HG03521 (cell line): ENCODE measurements around the gene MYL4.
"Not testable (repeated sequence)": the region's sequence is repeated elsewhere in the genome, so short reads cannot be mapped to it uniquely, and the experiment has no call there.

ENCODE experiments used
- ATAC-seq: cut with Tn5 transposase; IDR thresholded peaks from one replicate; pipeline ENCODE4 v1.9.1; 2021; ENCODE audit warnings: mild to moderate bottlenecking, moderate library complexity; ENCODE audit not compliant: unreplicated experiment

The MYL4 gene

GRCh38 chr17:47192554-47192953 lies 16.6 kb upstream of the MYL4 start:
- ATAC-seq: no peak

- no peak for ATAC-seq
Observed at GRCh38 chr17:47193931-47194511, 15.1 kb upstream of the MYL4 start.

DNA sequence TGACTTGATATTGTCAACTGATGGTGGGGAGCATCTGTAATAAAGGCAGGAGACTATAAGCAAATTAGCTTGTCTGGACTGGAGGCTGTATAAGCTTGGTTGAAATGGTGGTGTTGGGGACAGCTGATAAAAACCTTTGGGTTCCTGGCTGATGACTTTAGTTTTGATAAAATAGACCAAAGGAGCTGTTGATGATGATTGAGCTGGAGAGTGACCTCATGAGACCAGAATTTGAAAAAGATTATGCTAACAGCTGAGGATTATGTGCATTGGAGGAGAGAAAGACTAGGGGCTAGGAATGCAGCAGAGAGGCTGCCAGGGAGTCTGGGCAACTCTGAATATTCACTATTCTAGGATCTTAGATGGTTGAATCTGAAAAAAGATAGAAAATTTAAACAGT lies 11.3 kb upstream of the MYL4 start:
- ATAC-seq: no peak

- no peak for ATAC-seq
Observed at GRCh38 chr17:47199627-47200324, 9.4 kb upstream of the MYL4 start.

- ATAC-seq: no peak
Observed at GRCh38 chr17:47200325-47200664, 8.9 kb upstream of the MYL4 start.

DNA sequence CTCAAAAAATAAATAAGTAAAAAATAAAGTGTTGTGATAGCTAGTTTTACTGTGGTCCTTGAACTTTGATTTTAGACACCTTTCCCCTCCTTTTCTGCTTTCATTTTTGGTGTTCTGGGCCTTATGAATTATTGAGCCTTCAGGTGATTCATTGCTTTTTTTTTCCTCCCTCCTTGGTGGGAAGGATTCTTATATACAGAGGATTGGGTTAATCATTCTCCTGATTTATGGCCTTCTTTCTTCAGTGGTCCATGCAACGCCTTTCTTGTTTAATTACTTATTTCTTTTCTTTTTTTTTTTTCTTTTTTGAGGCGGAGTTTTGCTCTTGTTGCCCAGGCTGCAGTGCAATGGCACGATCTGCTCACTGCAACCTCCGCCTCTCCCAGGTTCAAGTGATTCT lies 8.0 kb upstream of the MYL4 start:
- no peak for ATAC-seq

- ATAC-seq: no peak
Observed at GRCh38 chr17:47203984-47204721, 5.0 kb upstream of the MYL4 start.

DNA sequence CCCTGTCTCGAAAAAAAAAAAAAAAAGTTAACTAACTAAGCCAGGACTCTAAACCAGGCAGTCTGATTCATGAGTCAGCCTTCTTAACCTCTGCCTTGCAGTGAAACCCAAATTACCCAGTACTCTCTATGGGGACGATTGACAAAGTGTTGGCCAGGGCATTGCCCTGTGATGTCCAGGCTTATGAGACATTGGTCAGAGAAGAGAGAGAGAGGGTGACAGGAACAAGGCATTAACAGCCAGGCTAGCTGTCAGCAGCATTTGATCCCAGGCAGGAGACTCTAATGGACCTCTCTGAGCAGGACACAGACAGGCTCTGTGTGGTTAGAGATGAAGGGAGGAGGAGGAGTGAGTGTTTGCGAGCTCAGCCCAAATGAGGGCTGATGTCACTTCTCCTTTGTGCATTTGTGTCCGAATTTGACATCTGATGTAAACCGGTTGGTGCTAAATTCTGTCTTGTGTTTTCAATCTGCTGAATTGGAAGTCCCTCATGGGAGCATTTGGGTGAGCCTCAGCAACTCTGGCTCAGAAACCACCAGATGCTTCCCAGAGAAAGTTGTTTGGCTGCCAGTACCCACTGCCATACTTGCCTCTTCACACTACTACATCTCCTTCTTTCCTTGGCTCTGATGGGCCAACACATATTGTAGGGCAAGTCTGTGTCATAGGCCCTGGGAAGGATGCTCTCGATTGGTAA lies 4.3 kb upstream of the MYL4 start:
- ATAC-seq: peak; percentile 43

GRCh38 chr17:47205419-47205963 lies 3.7 kb upstream of the MYL4 start:
- ATAC-seq: peak; percentile 45

DNA sequence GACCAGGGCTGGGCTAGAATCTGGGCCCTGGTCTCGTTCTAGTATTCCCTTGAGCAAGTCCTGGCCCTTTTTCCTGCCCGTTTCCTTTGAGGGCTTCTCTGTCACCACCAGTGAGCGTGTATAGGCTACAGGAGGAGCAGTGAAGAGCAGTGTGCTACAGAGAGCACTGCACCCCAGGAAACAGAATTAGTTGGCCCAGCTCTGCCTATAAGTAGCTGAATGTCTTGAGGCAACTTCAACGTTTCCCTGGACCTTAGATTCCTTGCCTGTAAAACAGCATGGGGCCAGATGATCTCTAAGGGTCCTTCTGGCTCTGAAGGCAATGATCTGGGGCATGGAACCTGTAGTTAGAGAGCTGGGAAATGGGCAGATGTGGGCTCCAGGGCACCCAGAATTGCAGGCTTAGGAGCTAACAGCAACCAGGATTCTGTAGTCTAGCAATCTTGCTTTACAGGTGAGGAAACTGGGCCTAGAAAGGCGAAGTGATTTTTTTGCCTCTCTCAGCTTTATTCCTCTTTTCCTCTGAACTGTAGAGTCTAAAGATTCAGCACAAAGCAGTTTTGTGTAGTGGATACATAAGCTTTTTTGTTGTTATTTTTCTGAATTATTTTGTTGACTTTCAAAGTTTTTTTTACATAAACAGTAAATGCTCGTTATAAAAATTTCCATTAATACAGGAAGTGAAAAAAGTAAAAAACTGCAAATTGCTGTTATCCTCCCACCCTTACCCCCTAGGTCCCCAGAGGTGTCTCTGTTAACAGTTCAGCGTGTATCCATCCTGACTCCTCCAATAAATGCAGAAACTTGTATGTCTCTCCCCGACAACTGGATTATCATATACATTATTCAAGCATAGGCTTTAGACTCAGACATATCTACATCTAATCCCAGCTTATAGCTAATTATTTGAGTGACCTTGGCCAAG lies 1.7 kb upstream of the MYL4 start:
- no peak for ATAC-seq

DNA sequence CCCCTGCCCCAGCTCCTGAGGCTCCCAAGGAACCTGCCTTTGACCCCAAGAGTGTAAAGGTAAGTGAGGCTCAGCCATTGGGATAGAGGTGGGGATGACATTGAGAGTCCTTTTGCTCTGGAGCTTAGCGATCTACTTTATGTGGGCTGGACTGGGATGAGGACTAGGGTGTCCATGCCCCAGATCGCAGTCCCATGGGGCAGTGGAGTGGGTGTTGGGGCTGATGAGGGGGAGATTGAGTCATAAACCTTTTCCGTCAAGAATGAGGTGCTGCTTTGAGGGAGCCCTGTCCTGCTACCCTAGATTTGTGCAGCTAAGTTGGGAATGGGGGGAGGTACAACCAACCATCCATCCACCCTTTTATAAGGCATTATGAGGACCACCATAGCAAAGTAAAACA lies 351 bp downstream of the MYL4 start:
- no peak for ATAC-seq

DNA sequence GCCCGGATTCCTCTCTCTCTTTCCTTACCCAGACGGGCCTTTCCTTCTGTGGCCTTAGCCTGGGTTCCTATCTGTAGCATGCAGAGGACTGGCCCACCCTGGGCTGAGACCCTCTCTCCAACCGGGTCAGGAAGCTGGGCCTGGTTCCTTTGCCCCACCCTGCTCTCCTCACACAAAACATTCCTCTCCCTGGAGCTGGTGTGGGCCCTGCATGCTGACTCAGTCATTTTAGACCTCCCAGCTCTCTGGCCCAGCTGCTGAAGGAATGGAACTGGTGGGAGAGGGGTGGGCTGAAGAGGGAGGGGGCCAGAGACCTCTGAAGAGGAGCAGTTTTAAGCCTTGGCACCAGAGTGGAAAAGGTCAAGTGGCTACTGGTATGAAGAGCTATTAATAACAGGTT lies 957 bp downstream of the MYL4 start:
- ATAC-seq: no peak

DNA sequence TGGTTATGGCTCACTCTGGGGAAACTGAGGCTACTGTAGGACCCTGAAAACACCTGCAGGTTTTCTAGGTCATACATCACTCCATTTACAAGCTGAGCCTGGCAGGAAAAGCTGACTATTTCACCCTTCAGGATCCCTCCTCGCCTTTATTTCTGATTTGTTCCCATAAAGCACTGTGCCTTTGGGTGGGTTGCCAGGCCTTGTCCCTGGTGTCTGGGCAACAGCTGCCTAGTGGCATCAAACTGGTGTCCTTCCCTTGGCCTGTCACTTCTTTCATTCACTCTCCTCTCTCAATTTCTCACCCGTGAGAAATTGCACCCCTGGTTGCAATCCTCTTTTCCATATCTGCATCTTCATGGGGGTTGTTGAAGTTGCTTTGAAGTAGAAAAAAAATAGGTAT lies 1.6 kb downstream of the MYL4 start:
- ATAC-seq: no peak

GRCh38 chr17:47212458-47212857 lies 3.3 kb downstream of the MYL4 start:
- ATAC-seq: no peak

DNA sequence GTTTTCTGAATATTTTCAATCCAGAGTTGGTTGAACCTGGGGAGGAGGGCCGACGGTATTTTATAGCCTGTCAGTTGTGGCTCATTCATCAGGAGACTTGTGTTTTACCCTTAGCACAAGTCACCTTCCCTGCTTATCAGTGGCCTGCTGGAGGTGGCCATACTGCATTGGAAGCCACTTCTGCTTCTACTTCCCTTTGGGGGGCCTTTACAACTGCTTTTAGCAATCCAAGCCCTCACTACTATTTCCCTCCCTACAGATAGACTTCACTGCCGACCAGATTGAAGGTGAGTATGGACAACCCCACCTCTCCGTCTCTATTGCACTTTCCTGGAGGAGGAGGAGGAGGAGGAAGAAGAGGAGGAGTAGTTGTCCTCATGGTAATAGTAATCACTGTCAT lies 4.4 kb downstream of the MYL4 start:
- ATAC-seq: no peak

DNA sequence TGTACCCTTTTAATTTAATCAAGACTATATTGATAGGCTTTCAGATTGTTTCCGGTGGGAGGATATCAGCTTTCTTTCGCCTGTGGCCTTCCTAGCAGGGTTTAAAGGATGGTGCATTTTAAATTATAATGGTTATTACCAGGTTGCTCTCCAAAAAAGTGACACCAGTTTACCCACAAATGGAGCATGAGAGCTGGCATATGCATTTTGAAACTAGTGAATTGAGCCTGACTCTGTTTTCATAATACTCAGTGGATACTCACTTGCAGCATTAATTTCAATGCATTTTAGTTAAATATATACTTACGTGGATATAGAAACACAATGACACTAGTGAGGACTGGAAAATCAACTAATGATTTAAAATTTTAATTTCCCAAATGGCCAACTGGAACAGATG lies 5.8 kb downstream of the MYL4 start:
- ATAC-seq: no peak

DNA sequence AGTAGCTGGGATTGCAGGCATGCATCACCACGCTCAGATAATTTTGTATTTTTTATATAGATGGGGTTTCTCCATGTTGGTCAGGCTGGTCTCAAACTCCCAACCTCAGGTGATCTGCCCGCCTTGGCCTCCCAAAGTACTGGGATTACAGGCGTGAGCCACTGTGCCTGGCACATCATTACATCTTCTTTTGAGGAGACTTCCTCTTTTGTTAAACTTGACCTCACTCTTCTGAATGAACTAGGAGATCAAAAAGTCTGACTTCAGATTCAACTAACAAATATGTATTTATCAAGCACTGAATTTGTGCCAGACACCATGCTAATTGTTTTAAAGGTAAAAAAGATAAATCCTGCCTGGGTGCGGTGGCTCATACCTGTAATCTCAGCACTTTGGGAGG lies 7.7 kb downstream of the MYL4 start:
- not testable (repeated sequence) for ATAC-seq

DNA sequence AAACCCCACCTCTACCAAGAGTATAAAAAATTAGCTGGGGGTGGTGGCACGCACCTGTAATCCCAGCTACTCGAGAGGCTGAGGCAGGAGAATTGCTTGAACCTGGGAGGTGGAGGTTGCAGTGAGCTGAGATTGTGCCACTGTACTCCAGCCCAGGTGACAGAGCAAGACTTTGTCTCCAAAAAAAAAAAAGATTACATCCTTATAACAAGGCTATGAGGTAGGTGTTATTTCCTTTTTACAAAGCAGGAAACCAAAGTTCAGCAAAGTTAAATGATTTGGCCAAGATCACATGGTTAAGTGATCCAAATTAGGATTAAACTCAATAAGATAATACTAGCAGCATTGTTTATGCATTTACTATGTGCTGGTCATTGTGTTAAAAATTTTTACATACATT lies 8.1 kb downstream of the MYL4 start:
- ATAC-seq: not testable (repeated sequence)

- ATAC-seq: no peak
Observed at GRCh38 chr17:47218896-47219430, 9.8 kb downstream of the MYL4 start.
